Esophagus (tissue), 2 donors: Measurements from ENCODE around the gene UNG. TPM values are rescaled to one million over a fixed set of nuclear protein-coding genes. Genes with fewer than 3 reads are reported as not detected.

Experiments
- H3K27ac ChIP-seq, 2 donors: one replicate each; pipeline ENCODE4 v1.5.1; 2013; ENCODE audit warnings: low read depth in 2 of 2, mild to moderate bottlenecking in 2 of 2, inconsistent platforms in 1 of 2, low read length in 1 of 2, moderate library complexity in 1 of 2
- H3K27me3 ChIP-seq, 2 donors: one replicate each; pipeline ENCODE4 v1.6.1; 2013; ENCODE audit warnings: low read length in 2 of 2, control low read depth in 1 of 2, mild to moderate bottlenecking in 1 of 2; ENCODE audit not compliant: insufficient read depth in 2 of 2, control insufficient read depth in 1 of 2
- H3K36me3 ChIP-seq, 2 donors: one replicate each; pipeline ENCODE4 v1.6.1; 2013; ENCODE audit warnings: low read length in 1 of 2; ENCODE audit not compliant: control insufficient read depth in 2 of 2, insufficient read depth in 2 of 2
- H3K4me1 ChIP-seq, 2 donors: one replicate each; pipeline ENCODE4 v1.6.1; 2013; ENCODE audit warnings: low read length in 1 of 2; ENCODE audit not compliant: control insufficient read depth in 2 of 2, insufficient read depth in 2 of 2
- H3K4me3 ChIP-seq, 2 donors: one replicate each; pipeline ENCODE4 v1.5.1; 2013; ENCODE audit warnings: low read length in 2 of 2, mild to moderate bottlenecking in 2 of 2, low read depth in 1 of 2, moderate library complexity in 1 of 2
- H3K9me3 ChIP-seq, 2 donors: one replicate each; pipeline ENCODE4 v1.6.1; 2013; ENCODE audit warnings: mild to moderate bottlenecking in 2 of 2, low read depth in 1 of 2, low read length in 1 of 2, moderate library complexity in 1 of 2; ENCODE audit not compliant: control insufficient read depth in 2 of 2, insufficient read depth in 1 of 2
- WGBS, 2 donors: extraction: QIAGEN DNeasy Blood & Tissue Kit; methylation state at CpG; one replicate each; pipeline ENCODE4 v1.1.7; 2013; 5-methylcytosine and 5-hydroxymethylcytosine counted together
- polyA plus RNA-seq, 2 donors: library from polyadenylated mRNA; stranded (reverse); fragments of 200-250 nt; gene quantifications; one replicate each; pipeline ENCODE4 v1.2.3, GENCODE V29; 2013
- donor health status: healthy with polysubstance abuse.
- donor health status: Bipolar disorder and iron deficiency.

UNG gene
- polyA plus RNA-seq, 2 donors = 22.9 to 27.5 TPM

GRCh38 chr12:109160433-109160832, 63.0 kb downstream of the UNG start:
- H3K27me3 ChIP-seq = no peaks in the 10 kb centered on the region
- WGBS, 2 donors = 60 to 74% methylated on average over 7 of the region's 7 CpGs
- H3K36me3 ChIP-seq = no peaks in the 10 kb centered on the region
- peaks cover 2 to 3% of the 10 kb centered on the region in 2 donors for H3K4me1 ChIP-seq
- H3K9me3 ChIP-seq = no peaks in the 10 kb centered on the region
- peak overlapping the region; percentile 29 to 38 for H3K27ac ChIP-seq
- no peak overlapping the region for H3K4me3 ChIP-seq

Other genes starting within 250 kb of the UNG start
- 1 to 10 TPM; 3.1 to 4.7 TPM for gene SSH1, start 240.0 kb upstream of the UNG start, polyA plus RNA-seq
- gene DAO, start 217.5 kb upstream of the UNG start, polyA plus RNA-seq = not detected
- not detected for gene SVOP, start 76.5 kb upstream of the UNG start, polyA plus RNA-seq
- gene USP30, start 45.0 kb upstream of the UNG start, polyA plus RNA-seq = 1 to 10 TPM; 3.8 to 4.3 TPM
- 10 to 100 TPM; 20.1 to 28.5 TPM for gene ALKBH2, start 4.1 kb upstream of the UNG start, polyA plus RNA-seq
- gene ACACB, start 19.0 kb downstream of the UNG start, polyA plus RNA-seq = 10 to 100 TPM in 1 of 2 donors, 1 to 10 TPM in 1; 8.6 to 18.2 TPM
- gene FOXN4, start 211.7 kb downstream of the UNG start, polyA plus RNA-seq = not detected